ENCODE data around the gene CYLD. TPM values are rescaled to one million over a fixed set of nuclear protein-coding genes. Genes with fewer than 3 reads are reported as not detected.

The CYLD gene
- total RNA-seq, 1 experiment from 2014 or later = 10.1 TPM

DNA sequence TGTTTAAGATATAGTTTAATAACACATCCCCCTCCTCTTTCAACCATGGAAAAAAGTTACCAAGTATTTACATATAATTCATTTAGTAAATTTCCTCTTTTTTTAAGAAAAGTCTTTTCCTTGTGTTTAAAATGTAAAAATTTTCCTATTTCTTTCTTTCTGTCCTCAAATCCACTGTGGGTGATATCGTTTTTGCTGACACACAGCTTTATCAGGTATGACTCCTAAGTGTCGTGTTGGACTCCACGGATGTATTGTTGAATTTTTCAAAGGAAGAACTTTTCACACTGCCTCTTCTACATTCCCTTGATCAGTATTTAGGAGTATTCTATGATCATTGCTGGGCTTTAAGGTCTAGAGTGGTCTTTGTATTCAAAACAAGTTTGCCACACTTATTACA is 33.1 kb downstream of the CYLD start:
- ATAC-seq (no peak), DNase-seq (ENCODE audit: low read depth, low spot score) (no peak)
- intact Hi-C loops (cut with micrococcal nuclease; ENCODE audit: unreplicated experiment) = no loop called here
- TF ChIP-seq, protein P1, sequence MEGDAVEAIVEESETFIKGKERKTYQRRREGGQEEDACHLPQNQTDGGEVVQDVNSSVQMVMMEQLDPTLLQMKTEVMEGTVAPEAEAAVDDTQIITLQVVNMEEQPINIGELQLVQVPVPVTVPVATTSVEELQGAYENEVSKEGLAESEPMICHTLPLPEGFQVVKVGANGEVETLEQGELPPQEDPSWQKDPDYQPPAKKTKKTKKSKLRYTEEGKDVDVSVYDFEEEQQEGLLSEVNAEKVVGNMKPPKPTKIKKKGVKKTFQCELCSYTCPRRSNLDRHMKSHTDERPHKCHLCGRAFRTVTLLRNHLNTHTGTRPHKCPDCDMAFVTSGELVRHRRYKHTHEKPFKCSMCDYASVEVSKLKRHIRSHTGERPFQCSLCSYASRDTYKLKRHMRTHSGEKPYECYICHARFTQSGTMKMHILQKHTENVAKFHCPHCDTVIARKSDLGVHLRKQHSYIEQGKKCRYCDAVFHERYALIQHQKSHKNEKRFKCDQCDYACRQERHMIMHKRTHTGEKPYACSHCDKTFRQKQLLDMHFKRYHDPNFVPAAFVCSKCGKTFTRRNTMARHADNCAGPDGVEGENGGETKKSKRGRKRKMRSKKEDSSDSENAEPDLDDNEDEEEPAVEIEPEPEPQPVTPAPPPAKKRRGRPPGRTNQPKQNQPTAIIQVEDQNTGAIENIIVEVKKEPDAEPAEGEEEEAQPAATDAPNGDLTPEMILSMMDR (IDR thresholded peaks at IDR 0.05) = no peak
- Histone ChIP-seq H3K36me3 (ENCODE audit: control insufficient read depth, insufficient read depth, low read length) (no peaks in the 10 kb centered on the region), H3K27ac (ENCODE audit: low read length) (no peak overlapping the region), H3K4me1 (ENCODE audit: control insufficient read depth, insufficient read depth, low read length) (no peaks in the 10 kb centered on the region), H3K4me3 (ENCODE audit: low read depth in 2 of 2, low read length in 2 of 2) (no peak overlapping the region), H3K9me3 (ENCODE audit: control insufficient read depth, insufficient read depth, low read depth, low read length) (no peaks in the 10 kb centered on the region), H3K27me3 (ENCODE audit: control insufficient read depth, insufficient read depth, low read length) (no peaks in the 10 kb centered on the region)
- POLR2A ChIA-PET = no interaction called here
- no TSS peak for BruUV-seq (replicated peaks)
- in situ Hi-C loops (cut with HindIII; ENCODE audit: low pct_unique_long_range_greater_than_20kb, low sequenced_read_pairs) = no loop called here
- CTCF ChIA-PET = no interaction called here

DNA sequence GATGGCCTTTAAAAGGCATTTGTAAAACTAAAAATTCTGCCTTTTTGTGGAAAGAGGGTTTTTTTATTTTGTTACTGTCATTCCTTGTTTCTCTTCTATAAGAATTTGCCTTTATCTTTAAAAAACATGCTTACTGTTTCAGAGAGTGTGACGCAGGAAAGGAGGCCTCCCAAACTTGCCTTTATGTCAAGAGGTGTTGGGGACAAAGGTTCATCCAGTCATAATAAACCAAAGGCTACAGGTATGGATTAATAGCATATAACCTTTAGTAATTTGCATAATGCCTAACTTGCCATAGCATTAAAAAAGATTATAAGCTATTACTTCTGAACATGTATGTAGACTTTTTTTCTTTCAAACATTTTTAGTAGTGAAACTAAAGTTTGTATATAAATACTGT is 34.2 kb downstream of the CYLD start:
- POLR2A ChIA-PET = no interaction called here

More for the DNA sequence above, 34.2 kb downstream of the CYLD start:
- Histone ChIP-seq H3K4me1 (ENCODE audit: control insufficient read depth, insufficient read depth, low read length) (no peaks in the 10 kb centered on the region), H3K36me3 (ENCODE audit: control insufficient read depth, insufficient read depth, low read length) (no peaks in the 10 kb centered on the region), H3K9me3 (ENCODE audit: control insufficient read depth, insufficient read depth, low read depth, low read length) (no peaks in the 10 kb centered on the region), H3K4me3 (ENCODE audit: low read depth in 2 of 2, low read length in 2 of 2) (no peak overlapping the region), H3K27me3 (ENCODE audit: control insufficient read depth, insufficient read depth, low read length) (no peaks in the 10 kb centered on the region), H3K27ac (ENCODE audit: low read length) (no peak overlapping the region)
- DNase-seq (ENCODE audit: low read depth, low spot score) (no peak), ATAC-seq (no peak)
- intact Hi-C loops (cut with micrococcal nuclease; ENCODE audit: unreplicated experiment) = no loop called here
- TF ChIP-seq SIN3A (IDR thresholded peaks at IDR 0.05; ENCODE audit: borderline replicate concordance, insufficient read depth, low read depth, low read length) (no peak), TCF7L2 (IDR thresholded peaks at IDR 0.05; ENCODE audit: low read depth, low read length) (no peak), POLR2AphosphoS5 (IDR thresholded peaks at IDR 0.05; ENCODE audit: low read depth, low read length) (no peak)
- TF ChIP-seq, protein P2, sequence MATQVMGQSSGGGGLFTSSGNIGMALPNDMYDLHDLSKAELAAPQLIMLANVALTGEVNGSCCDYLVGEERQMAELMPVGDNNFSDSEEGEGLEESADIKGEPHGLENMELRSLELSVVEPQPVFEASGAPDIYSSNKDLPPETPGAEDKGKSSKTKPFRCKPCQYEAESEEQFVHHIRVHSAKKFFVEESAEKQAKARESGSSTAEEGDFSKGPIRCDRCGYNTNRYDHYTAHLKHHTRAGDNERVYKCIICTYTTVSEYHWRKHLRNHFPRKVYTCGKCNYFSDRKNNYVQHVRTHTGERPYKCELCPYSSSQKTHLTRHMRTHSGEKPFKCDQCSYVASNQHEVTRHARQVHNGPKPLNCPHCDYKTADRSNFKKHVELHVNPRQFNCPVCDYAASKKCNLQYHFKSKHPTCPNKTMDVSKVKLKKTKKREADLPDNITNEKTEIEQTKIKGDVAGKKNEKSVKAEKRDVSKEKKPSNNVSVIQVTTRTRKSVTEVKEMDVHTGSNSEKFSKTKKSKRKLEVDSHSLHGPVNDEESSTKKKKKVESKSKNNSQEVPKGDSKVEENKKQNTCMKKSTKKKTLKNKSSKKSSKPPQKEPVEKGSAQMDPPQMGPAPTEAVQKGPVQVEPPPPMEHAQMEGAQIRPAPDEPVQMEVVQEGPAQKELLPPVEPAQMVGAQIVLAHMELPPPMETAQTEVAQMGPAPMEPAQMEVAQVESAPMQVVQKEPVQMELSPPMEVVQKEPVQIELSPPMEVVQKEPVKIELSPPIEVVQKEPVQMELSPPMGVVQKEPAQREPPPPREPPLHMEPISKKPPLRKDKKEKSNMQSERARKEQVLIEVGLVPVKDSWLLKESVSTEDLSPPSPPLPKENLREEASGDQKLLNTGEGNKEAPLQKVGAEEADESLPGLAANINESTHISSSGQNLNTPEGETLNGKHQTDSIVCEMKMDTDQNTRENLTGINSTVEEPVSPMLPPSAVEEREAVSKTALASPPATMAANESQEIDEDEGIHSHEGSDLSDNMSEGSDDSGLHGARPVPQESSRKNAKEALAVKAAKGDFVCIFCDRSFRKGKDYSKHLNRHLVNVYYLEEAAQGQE (IDR thresholded peaks at IDR 0.05; ENCODE audit: insufficient read depth in 1 of 2, low read depth in 2 of 2, low read length in 1 of 2) = no peak
- TF ChIP-seq, protein P1 (IDR thresholded peaks at IDR 0.05) = no peak
- CTCF ChIA-PET = no interaction called here
- in situ Hi-C loops (cut with HindIII; ENCODE audit: low pct_unique_long_range_greater_than_20kb, low sequenced_read_pairs) = no loop called here
- no TSS peak for BruUV-seq (replicated peaks)

All from Panc1 (cell line).